Parathyroid adenoma (tissue), 2 donors: ENCODE data around the gene GLI3.

Experiments
- H2AFZ ChIP-seq: fragments of 300-600 bp; sonication (generic); one replicate; pipeline ENCODE4 v1.7.0; 2017; ENCODE audit warnings: antibody characterized with exemption, mild to moderate bottlenecking
- H3K27ac ChIP-seq: fragments of 300-600 bp; sonication (generic); one replicate; pipeline ENCODE4 v1.7.0; 2017
- H3K27me3 ChIP-seq: fragments of 300-600 bp; sonication (generic); one replicate; pipeline ENCODE4 v1.7.0; 2017; ENCODE audit warnings: low read length; ENCODE audit not compliant: control insufficient read depth, insufficient read depth
- H3K36me3 ChIP-seq: fragments of 300-600 bp; sonication (generic); one replicate; pipeline ENCODE4 v1.7.0; 2017; ENCODE audit warnings: low read length; ENCODE audit not compliant: control insufficient read depth, insufficient read depth
- H3K4me1 ChIP-seq: fragments of 300-600 bp; sonication (generic); one replicate; pipeline ENCODE4 v1.7.0; 2017; ENCODE audit warnings: control low read depth
- H3K4me2 ChIP-seq: fragments of 300-600 bp; sonication (generic); one replicate; pipeline ENCODE4 v1.7.0; 2017; ENCODE audit warnings: low read length
- H3K4me3 ChIP-seq: fragments of 300-600 bp; sonication (generic); one replicate; pipeline ENCODE4 v1.7.0; 2017; ENCODE audit warnings: low read depth, low read length
- H3K79me2 ChIP-seq: fragments of 300-600 bp; sonication (generic); one replicate; pipeline ENCODE4 v1.7.0; 2017; ENCODE audit warnings: control low read depth
- H3K9ac ChIP-seq: fragments of 300-600 bp; sonication (generic); one replicate; pipeline ENCODE4 v1.7.0; 2017; ENCODE audit warnings: mild to moderate bottlenecking
- H3K9me3 ChIP-seq: fragments of 300-600 bp; sonication (generic); one replicate; pipeline ENCODE4 v1.7.0; 2017; ENCODE audit warnings: low read length; ENCODE audit not compliant: control insufficient read depth
- TF ChIP-seq, protein P1 (sequence below): fragments of 300-600 bp; sonication (generic); IDR thresholded peaks from one replicate; pipeline ENCODE4 v1.7.0; 2017; ENCODE audit warnings: antibody characterized with exemption, mild to moderate bottlenecking
- donor health status: primary hyperparathyroidism.

GLI3 gene

DNA sequence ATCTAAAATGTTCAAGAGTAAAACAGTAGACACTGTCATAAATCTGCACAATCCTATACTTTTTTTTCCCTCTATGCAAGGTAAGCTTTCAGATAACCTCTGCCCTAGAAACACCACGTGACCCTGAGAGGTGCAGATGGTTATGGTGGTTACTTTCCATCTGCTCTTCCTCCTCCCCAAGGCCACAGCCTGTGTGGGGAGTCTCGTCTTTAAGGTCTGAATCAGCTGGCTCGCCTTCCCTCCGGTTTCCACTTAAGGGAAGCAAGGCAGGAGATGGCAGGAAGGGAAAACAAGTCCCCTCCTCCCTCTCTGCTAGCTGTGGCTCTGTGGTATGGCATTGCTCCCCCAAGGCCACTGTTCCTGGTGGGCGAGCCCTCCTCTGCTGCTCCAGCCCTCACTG, 181.8 kb downstream of the GLI3 start:
- Histone ChIP-seq H3K4me2 (no peak overlapping the region), H3K4me1 (no peaks in the 10 kb centered on the region), H3K9me3 (no peaks in the 10 kb centered on the region), H3K4me3 (no peak overlapping the region), H3K27ac (no peak overlapping the region), H2AFZ (no peak overlapping the region), H3K9ac (no peak overlapping the region), H3K36me3 (no peaks in the 10 kb centered on the region), H3K27me3 (no peaks in the 10 kb centered on the region), H3K79me2 (no peaks in the 10 kb centered on the region)
- TF ChIP-seq, protein P1, sequence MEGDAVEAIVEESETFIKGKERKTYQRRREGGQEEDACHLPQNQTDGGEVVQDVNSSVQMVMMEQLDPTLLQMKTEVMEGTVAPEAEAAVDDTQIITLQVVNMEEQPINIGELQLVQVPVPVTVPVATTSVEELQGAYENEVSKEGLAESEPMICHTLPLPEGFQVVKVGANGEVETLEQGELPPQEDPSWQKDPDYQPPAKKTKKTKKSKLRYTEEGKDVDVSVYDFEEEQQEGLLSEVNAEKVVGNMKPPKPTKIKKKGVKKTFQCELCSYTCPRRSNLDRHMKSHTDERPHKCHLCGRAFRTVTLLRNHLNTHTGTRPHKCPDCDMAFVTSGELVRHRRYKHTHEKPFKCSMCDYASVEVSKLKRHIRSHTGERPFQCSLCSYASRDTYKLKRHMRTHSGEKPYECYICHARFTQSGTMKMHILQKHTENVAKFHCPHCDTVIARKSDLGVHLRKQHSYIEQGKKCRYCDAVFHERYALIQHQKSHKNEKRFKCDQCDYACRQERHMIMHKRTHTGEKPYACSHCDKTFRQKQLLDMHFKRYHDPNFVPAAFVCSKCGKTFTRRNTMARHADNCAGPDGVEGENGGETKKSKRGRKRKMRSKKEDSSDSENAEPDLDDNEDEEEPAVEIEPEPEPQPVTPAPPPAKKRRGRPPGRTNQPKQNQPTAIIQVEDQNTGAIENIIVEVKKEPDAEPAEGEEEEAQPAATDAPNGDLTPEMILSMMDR = no peak

DNA sequence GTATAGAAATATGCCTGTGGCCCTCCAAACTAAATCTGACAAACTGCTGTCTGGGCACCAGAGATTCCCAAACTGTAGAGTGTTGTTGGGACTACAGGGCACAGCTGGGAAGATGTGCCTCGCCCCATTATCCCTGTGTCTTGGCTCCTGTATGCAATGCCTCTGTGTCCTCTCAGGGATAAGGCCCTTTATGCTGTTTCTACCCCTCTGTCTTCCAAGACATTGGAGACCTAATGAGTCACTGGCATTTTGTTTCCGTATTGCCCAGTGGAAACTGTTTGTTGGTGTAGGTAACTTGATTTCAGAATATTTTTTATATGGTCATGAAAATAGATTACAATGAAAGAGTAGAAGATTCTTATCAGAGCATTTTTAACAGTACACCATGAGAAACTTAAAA, 183.2 kb downstream of the GLI3 start:
- H3K36me3 ChIP-seq = no peaks in the 10 kb centered on the region
- H3K4me2 ChIP-seq = no peak overlapping the region
- no peak overlapping the region for H3K4me3 ChIP-seq
- no peaks in the 10 kb centered on the region for H3K27me3 ChIP-seq
- H3K9me3 ChIP-seq = no peaks in the 10 kb centered on the region
- no peaks in the 10 kb centered on the region for H3K79me2 ChIP-seq
- no peak overlapping the region for H3K9ac ChIP-seq
- no peaks in the 10 kb centered on the region for H3K4me1 ChIP-seq
- H2AFZ ChIP-seq = no peak overlapping the region
- TF ChIP-seq, protein P1 = no peak
- H3K27ac ChIP-seq = no peak overlapping the region

DNA sequence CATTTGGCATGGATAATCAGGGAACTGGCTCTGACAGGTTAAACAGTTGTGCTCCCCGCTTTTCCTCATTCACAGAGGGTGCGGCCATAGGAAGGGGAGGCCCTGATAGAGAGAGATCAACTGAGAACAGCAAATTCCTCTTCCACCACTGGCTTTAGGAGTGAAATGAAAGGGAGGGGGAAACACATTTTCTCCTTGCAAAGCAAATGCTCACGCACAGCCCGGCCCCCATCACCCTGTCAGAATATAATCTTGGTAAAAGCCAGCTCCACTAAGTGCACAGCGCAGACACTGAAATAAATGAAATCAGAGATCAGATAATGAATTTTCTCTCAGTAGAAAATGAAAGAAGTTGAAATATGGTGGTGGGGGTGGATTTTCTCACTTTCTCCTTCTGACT, 187.2 kb downstream of the GLI3 start:
- H3K4me3 ChIP-seq = no peak overlapping the region
- H3K27me3 ChIP-seq = no peaks in the 10 kb centered on the region
- no peak overlapping the region for H2AFZ ChIP-seq
- no peaks in the 10 kb centered on the region for H3K79me2 ChIP-seq
- H3K9me3 ChIP-seq = no peaks in the 10 kb centered on the region
- H3K9ac ChIP-seq = no peak overlapping the region
- TF ChIP-seq, protein P1 = no peak
- H3K4me1 ChIP-seq = no peaks in the 10 kb centered on the region
- no peak overlapping the region for H3K27ac ChIP-seq
- H3K4me2 ChIP-seq = no peak overlapping the region
- H3K36me3 ChIP-seq = no peaks in the 10 kb centered on the region

DNA sequence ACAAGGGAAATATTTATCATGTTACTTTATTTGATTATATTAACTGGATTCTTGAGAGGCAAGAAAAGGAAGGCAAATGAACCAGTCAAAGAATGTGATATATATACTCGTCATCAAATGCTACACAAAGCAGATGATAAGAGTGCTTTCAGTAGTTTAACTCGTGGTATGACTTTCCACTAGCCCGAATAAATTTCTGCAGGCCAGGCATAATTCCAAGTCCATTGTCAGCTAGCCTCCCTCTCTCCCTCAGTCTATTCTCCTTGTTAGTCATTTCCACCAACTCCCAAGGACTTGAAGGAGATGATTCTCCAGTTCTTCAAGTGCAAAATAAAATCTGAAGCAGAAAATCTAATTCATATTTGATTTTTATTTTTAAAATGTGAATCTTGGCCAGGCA, 190.5 kb downstream of the GLI3 start:
- H3K4me2 ChIP-seq = no peak overlapping the region
- H3K4me3 ChIP-seq = no peak overlapping the region
- H2AFZ ChIP-seq = no peak overlapping the region
- H3K79me2 ChIP-seq = no peaks in the 10 kb centered on the region
- H3K9ac ChIP-seq = no peak overlapping the region
- H3K27me3 ChIP-seq = no peaks in the 10 kb centered on the region
- TF ChIP-seq, protein P1 = no peak
- no peak overlapping the region for H3K27ac ChIP-seq
- no peaks in the 10 kb centered on the region for H3K4me1 ChIP-seq
- H3K36me3 ChIP-seq = no peaks in the 10 kb centered on the region
- H3K9me3 ChIP-seq = no peaks in the 10 kb centered on the region

DNA sequence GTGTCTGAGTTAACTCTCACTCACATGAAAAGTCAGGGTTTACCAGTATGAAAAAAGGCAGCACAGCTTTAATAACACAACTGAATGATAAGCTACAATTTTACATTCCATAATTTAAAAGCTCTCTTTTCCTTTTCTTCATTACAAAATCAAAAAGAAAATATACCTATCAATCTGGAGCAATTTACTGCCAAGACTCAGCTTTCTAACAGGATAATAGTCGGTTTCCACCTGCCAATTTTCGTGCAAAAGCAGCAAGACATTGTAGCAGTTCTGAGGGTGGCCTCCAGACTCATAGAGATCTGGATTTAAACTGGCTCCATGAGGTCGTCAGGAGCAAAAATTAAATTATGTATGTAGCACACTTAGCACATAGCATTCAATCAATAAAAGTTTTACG, 191.0 kb downstream of the GLI3 start:
- H3K27me3 ChIP-seq = no peaks in the 10 kb centered on the region
- TF ChIP-seq, protein P1 = no peak
- H2AFZ ChIP-seq = no peak overlapping the region
- H3K4me2 ChIP-seq = no peak overlapping the region
- H3K79me2 ChIP-seq = no peaks in the 10 kb centered on the region
- H3K4me3 ChIP-seq = no peak overlapping the region
- H3K36me3 ChIP-seq = no peaks in the 10 kb centered on the region
- H3K9ac ChIP-seq = no peak overlapping the region
- no peak overlapping the region for H3K27ac ChIP-seq
- no peaks in the 10 kb centered on the region for H3K9me3 ChIP-seq
- no peaks in the 10 kb centered on the region for H3K4me1 ChIP-seq
